NCI-H82 treated with DMSO at 0.1 percent for 48 hours (cell line): ENCODE measurements around the gene KIF12.

ENCODE experiments used
- DNase-seq: peaks from one replicate; lab custom pipeline; 2025; ENCODE audit not compliant: unreplicated experiment; lab: John Stamatoyannopoulos, UW

Gene KIF12

DNA sequence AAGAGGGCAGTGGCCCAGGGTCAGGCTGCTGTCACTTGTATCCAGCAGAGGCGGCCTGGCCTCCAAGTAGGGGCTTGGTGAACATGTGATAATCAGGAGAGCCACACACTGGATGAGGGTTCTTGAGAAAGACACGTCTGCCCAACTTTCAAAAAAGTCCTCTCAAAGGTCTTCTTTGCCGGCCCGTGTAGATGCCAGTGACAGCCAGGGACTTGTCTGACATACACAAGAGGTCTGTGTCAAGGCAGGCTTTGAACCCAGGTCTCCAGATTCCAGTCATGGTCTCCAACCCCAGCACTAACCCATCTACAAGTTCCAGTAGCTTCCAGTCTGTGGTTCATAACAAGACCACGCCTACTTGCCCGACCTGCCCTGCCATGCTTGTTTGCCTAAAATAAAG lies 13.1 kb downstream of the KIF12 start:
- no peak for DNase-seq

GRCh38 chr9:114085387-114085789 lies 13.7 kb downstream of the KIF12 start:
- DNase-seq = no peak

GRCh38 chr9:114084282-114085073 lies 14.6 kb downstream of the KIF12 start:
- no peak for DNase-seq

GRCh38 chr9:114083666-114084065 lies 15.4 kb downstream of the KIF12 start:
- DNase-seq = no peak

DNA sequence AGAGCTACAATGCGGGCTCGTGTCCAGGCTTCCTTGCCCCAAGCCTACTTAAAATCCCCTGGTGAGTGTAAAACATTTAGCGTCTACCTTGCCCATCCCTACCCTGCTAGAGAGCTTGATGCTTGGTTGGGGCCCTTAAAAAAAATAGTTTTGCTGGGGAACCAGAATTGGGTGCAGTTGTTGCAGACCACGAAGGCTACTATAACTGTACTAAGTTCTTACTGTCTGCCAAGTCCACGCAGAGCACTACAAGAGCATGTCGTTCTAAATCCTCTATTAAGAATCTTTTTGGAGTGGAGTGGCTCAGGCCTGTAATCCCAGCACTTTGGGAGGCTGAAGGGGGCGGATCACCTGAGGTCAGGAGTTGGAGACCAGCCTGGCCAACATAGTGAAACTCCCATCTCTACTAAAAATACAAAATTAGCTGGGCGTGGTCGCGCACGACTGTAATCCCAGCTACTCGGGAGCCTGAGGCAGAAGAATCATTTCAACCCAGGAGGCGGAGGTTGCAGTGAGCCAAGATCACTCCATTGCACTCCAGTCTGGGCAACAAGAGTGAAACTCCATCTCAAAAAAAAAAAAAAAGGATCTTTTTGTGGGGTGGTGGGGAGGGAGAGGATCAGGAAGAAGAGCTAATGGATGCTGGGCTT lies 16.2 kb downstream of the KIF12 start:
- DNase-seq = peak; percentile 52

DNA sequence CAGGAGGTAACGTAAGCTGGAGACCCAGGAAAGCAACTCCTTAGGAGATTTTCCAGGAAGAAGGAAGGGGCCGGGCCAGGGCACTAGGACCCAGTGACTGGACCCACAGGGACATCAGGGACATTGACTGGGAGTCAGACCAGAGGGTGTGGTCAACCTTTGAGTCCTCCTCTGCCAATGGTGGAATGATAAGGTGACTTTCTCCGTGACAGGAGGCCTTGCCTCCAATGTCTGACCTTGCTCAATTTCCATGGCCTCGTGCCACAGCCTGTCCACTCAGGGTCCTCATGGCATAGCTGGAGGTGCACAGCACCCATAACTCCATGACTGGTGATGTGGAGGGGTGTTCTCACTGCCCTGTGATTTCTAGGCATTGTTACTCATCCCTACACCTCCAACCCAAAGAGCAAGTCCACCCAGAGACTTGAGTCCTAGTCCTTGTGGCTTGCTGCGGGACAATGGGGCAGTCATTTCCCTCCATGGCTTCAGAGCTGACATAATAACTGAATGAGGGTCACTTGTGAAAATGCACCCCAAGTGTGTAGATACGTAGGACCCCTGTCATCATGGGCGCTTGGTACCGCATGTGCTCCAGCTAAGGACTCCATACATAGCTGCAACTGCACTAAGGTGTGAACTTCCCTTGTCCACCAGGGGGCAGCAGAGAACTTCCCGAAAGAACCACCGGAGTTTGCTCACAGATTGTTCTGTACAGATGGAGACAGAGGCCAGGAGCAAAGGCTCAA lies 16.9 kb downstream of the KIF12 start:
- peak; percentile 81 for DNase-seq

- no peak for DNase-seq
Measured at GRCh38 chr9:114081441-114082016, 17.6 kb downstream of the KIF12 start.

- no peak for DNase-seq
Measured at GRCh38 chr9:114080773-114081440, 18.2 kb downstream of the KIF12 start.

DNA sequence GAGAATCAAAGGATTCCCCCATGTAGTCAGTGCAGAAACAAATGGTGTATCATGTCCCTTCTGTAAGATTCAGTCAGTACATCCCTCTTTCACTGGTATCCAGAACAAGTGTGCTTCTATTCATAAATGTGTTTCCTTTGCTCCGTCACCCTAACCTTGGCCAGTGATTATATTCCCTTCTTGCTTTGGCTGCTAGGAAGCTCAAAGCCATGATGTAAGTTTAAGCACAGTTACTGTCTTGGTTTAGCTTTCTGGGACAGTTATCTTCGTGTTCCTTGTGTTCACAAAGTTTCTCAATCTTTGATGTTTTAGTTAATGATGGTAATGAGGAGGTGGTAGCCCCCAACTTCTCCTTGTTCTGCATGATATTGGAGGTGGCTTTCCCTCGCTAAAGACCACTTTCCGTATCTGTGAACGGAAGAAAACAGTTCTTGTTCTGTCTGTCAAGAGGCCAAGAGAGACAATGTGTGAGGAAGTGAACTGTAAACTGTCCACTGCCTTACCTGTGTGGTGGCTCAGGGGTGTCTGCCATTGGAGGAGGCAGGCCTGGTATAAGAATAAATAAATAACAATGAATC lies 18.8 kb downstream of the KIF12 start:
- DNase-seq = no peak

DNA sequence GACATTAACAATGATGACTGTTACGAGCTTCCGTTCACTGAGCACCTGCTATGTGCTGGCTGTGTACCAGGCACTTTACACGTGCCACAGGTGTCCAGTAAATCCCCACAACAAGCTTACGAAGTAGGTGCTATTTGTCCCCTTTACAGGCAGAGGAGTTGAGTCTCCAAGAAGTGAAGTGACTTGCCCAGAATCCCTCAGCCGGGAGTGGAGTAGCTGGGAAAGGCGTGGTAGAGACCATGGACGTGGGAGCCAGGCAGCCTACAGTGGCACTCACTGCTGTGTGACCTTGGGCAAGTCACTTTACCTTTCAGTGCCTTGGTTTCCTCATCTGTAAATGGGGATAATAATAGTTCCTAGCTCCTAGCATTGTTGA lies 20.3 kb downstream of the KIF12 start:
- DNase-seq = no peak

DNA sequence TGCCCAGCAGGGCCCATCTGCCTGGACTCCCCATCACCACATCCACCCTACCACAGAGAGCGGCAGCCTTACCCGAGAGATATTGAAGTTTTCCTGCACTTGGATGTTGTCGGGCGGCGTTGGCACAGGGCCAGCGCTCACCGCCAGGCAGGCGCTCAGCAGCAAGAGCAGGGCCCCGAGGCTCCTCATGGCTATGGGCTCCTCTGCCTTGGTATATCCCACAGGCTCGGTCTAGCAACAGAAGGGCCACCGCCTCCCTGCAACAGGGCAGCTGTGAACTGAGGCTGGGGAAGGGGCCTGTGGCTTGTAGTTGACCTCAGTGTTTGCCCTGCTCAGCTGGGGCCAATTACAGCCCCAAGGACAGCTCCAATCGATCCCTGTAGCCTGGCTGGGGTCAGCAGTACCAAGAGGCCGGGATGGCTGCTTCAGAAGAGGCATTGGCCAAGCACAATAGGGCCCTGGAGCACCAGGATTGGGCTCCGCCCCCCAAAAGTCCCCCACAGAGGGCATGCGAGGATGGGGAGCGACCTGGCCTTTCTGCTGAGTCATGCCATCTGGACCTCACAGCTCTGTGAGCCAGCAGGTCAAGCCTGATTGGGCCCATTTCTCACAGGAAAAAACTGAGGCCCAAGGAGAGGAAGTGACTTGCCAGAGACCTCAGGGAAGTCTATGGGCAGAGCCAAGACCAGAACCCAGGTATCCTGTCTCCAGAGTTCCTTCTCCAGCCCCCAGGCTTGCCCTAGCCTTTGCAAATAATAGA lies 20.9 kb downstream of the KIF12 start, which contains the start of gene AMBP:
TSS of gene AMBP (minus strand) at position 280 of the 760 bp plus-strand sequence. CDS start at position 189, 91 bp downstream.
- no peak for DNase-seq

GRCh38 chr9:114077162-114077837 lies 21.8 kb downstream of the KIF12 start:
- no peak for DNase-seq

DNA sequence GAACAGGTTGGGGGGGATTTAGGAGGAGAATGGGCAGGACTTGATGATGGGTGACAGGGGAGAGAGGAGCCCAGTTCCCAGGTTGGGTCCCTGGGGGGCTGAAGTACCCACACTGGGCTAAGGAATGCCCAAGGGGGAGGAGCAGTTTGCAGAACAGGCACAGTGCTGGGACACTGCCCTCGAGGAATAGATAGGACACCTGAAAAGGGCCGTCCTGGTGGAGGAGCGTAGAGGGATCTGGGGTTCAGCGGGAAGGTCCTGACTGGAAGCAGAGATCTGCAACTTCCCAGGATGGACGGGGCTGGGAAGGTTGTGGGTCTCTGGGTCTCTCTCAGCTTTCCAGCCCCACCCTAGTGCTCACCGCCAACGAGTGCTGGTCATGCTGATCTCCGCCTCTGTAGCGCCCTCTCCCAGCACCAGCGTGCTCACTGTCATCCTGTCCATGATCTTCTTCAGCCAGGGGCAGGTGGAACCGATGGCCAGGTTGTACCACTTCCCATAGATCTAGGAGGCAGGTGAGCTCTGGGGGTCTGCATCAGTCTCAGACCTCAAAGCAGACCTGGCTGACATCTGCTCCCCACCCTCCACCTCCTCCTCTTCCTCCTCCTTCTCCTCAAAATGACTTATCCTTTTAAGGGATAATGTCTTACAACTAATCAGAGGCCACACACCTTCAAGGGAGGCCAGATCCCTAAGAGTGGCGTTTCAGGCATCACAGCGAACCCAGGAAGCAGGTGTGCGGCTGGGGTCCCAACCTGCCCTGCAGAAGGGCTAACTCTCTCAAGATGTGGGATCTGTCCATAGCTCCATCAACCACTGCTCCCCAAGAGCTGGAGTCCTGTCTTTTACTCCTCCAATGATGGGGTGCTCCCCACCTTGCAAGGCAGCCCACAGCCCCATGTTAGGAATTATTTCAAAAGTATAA lies 22.6 kb downstream of the KIF12 start:
- DNase-seq = no peak

GRCh38 chr9:114075602-114076001 lies 23.5 kb downstream of the KIF12 start:
- DNase-seq = no peak

GRCh38 chr9:114072184-114073140 lies 26.6 kb downstream of the KIF12 start:
- no peak for DNase-seq

DNA sequence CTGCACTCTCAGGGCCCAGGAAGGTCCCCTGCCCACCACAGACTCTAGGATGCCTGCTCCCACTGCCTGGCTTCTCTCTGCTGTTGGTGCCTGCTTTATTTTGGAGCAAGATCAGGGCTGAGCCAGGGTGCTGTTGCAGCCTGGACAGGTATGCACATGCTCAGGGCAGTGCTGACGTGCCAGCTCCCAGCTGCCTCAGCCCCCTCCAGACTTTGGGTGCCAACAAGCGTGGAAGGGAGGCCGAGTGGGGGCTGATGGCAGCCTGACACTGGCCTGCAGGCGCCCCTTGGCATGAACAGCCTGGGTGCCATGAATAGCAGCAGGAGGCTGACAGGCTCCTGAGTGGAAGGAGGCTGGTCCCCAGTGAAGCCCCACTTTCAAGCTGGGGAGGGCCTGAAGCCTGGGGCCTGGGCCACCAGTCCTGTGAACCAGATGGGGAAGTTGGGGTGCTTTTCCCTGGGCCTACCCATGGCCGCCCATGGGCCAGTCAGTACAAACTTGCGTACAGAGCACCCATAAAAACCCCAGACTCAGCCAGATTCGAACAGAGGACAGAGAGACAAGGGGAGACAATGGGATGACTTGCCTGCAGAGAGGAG lies 27.8 kb downstream of the KIF12 start:
- no peak for DNase-seq
